ENCODE measurements around the gene SCAMP3.

SCAMP3 gene

GRCh38 chr1:155266553-155266952 is 4.4 kb upstream of the SCAMP3 start:
- no peak for TF ChIP-seq CTCF (IDR thresholded peaks at IDR 0.05; ENCODE audit: insufficient read depth, low read depth, low read length, missing control alignments)
- no peak overlapping the region for H3K4me3 ChIP-seq (ENCODE audit: low read length)
- no peak for DNase-seq (ENCODE audit: low read depth)

DNA sequence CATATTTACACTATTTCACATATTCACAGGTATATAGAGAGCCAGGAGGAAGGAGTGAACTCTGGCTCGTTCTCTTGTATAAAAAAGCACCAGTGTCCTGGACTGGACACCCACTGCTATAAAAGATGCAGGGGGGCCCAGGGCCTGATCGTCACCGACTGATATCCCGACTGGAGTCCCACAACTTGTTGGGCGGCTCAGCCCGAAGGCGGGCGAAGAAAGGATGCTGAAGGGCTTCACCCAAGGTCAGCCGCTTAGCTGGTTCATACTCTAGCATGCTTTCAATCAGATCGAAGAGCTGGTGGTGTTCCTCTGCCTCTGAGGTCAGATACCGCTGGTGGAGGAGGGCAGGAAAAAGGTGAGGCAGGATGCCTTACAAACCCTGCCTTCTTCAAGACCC is 907 bp upstream of the SCAMP3 start:
- H3K4me3 ChIP-seq (ENCODE audit: low read length): no peak overlapping the region
- DNase-seq (ENCODE audit: low read depth): no peak
- no peak for TF ChIP-seq CTCF (IDR thresholded peaks at IDR 0.05; ENCODE audit: insufficient read depth, low read depth, low read length, missing control alignments)

- no peak for TF ChIP-seq CTCF (IDR thresholded peaks at IDR 0.05; ENCODE audit: insufficient read depth, low read depth, low read length, missing control alignments)
- DNase-seq (ENCODE audit: low read depth): no peak
- peak overlapping the region; percentile 93 for H3K4me3 ChIP-seq (ENCODE audit: low read length)
Observed at GRCh38 chr1:155261493-155261851, 688 bp downstream of the SCAMP3 start.

GRCh38 chr1:155260276-155260675 is 1.9 kb downstream of the SCAMP3 start:
- TF ChIP-seq CTCF (IDR thresholded peaks at IDR 0.05; ENCODE audit: insufficient read depth, low read depth, low read length, missing control alignments): no peak
- DNase-seq (ENCODE audit: low read depth): no peak
- no peak overlapping the region for H3K4me3 ChIP-seq (ENCODE audit: low read length)

- TF ChIP-seq CTCF (IDR thresholded peaks at IDR 0.05; ENCODE audit: insufficient read depth, low read depth, low read length, missing control alignments): no peak
- peak; percentile 38 for DNase-seq (ENCODE audit: low read depth)
- H3K4me3 ChIP-seq (ENCODE audit: low read length): no peak overlapping the region
Observed at GRCh38 chr1:155256058-155256852, 5.9 kb downstream of the SCAMP3 start.

- peak within 1 kb of the TSS; percentile 76 for H3K4me3 ChIP-seq (ENCODE audit: low read length)
- DNase-seq (ENCODE audit: low read depth): peak; percentile 78
- no peak for TF ChIP-seq CTCF (IDR thresholded peaks at IDR 0.05; ENCODE audit: insufficient read depth, low read depth, low read length, missing control alignments)
Observed at GRCh38 chr1:155255243-155256007, 6.7 kb downstream of the SCAMP3 start, which contains the start of gene ENTREP3. Gene ENTREP3, minus strand, starts transcription at chr1:155255483. Its CDS starts 606 bp downstream, at chr1:155254877.

All from epithelial cell of esophagus (primary cell).